GM12878 (cell line): Measurements from ENCODE around the gene CCDC80. TPM values are rescaled to one million over a fixed set of nuclear protein-coding genes. Genes with fewer than 3 reads are reported as not detected.

ENCODE experiments used
- ATAC-seq: fragments of 200-7000 bp; cut with Tn5 transposase; 3 replicates; pipeline ENCODE4 v1.9.1; 2020; ENCODE audit warnings: mild to moderate bottlenecking, moderate library complexity
- BruUV-seq: library from RNA; stranded (reverse); fragments of 400-500 nt; replicated peaks from 2 replicates; lab custom pipeline; 2021; lab: Mats Ljungman, UMichigan
- CTCF ChIA-PET: fragments of 300-600 bp; sonication (Branson Sonifier 250); formaldehyde crosslinking; extraction: SDS; loops from one replicate; lab custom pipeline; 2021; ENCODE audit warnings: inconsistent platforms; lab: Yijun Ruan, JAX
- POLR2A ChIA-PET: fragments of 350-600 bp; formaldehyde crosslinking; extraction: SDS; loops from one replicate; lab custom pipeline; 2021; ENCODE audit warnings: inconsistent platforms; lab: Charles Lee
- RAD21 ChIA-PET: fragments of 300-600 bp; sonication (Branson Sonifier 250); formaldehyde crosslinking; loops from one replicate; lab custom pipeline; 2023; ENCODE audit warnings: antibody characterized with exemption; ENCODE audit not compliant: unreplicated experiment; lab: Charles Lee
- SMC1A ChIA-PET: fragments of 300-600 bp; sonication (Branson Sonifier 250); formaldehyde crosslinking; loops from one replicate; lab custom pipeline; 2023; ENCODE audit not compliant: unreplicated experiment, uncharacterized antibody; lab: Charles Lee
- DNase-seq: peaks from one replicate; pipeline ENCODE4 v3.0.0-alpha.2; 2011; ENCODE audit warnings: low read depth, low spot score
- FAIRE-seq: peaks from 3 replicates; lab custom pipeline; 2011; peaks lifted over from hg19 to GRCh38; lab: Jason Lieb, UNC
- H2AFZ ChIP-seq: 2 replicates; pipeline ENCODE4 v1.6.0; 2011; ENCODE audit warnings: low read depth, low read length, control low read depth; ENCODE audit not compliant: control insufficient read depth
- H3K27ac ChIP-seq: 2 replicates; pipeline ENCODE4 v1.5.1; 2011; ENCODE audit warnings: control low read depth; ENCODE audit not compliant: control insufficient read depth, insufficient read depth
- H3K27me3 ChIP-seq, 2 experiments: replicated peaks in 1 of 2; 2 replicates each; pipeline versions ENCODE4 v1.6.0 to v1.6.1; 2011; ENCODE audit warnings: low read length in 1 of 2; ENCODE audit not compliant: control insufficient read depth in 2 of 2, insufficient read depth in 2 of 2
- H3K36me3 ChIP-seq, 2 experiments: 2 replicates each; pipeline ENCODE4 v1.5.1; 2011; ENCODE audit warnings: low read length in 1 of 2; ENCODE audit not compliant: control insufficient read depth in 2 of 2, insufficient read depth in 2 of 2
- H3K4me1 ChIP-seq: 2 replicates; pipeline ENCODE4 v1.6.1; 2011; ENCODE audit warnings: mild to moderate bottlenecking, low read length, moderate library complexity, mixed read lengths; ENCODE audit not compliant: control insufficient read depth, insufficient read depth
- H3K4me2 ChIP-seq: 2 replicates; pipeline ENCODE4 v1.6.0; 2011; ENCODE audit warnings: control low read depth; ENCODE audit not compliant: control insufficient read depth, insufficient read depth
- H3K4me3 ChIP-seq: fragments of 200-600 bp; sonication (generic); 2 replicates; pipeline ENCODE4 v1.5.1; 2016
- H3K79me2 ChIP-seq: 2 replicates; pipeline ENCODE4 v1.6.0; 2011; ENCODE audit warnings: low read length; ENCODE audit not compliant: control insufficient read depth, insufficient read depth
- H3K9ac ChIP-seq: 2 replicates; pipeline ENCODE4 v1.8.0; 2011; ENCODE audit warnings: low read length, control low read depth, mixed read lengths; ENCODE audit not compliant: control insufficient read depth, insufficient read depth
- H3K9me3 ChIP-seq: replicated peaks from 3 replicates; pipeline ENCODE4 v1.5.1; 2011; ENCODE audit warnings: mild to moderate bottlenecking, low read length; ENCODE audit not compliant: control insufficient read depth, insufficient read depth
- H4K20me1 ChIP-seq: 2 replicates; pipeline ENCODE4 v1.6.0; 2011; ENCODE audit not compliant: control insufficient read depth, insufficient read depth
- CBFB ChIP-seq: IDR thresholded peaks from 2 replicates; pipeline ENCODE4 v1.6.1; 2016; ENCODE audit warnings: antibody characterized with exemption, low read depth
- HDGF ChIP-seq: fragments of 450-650 bp; IDR thresholded peaks from 2 replicates; pipeline ENCODE4 v1.6.1; 2016; ENCODE audit warnings: antibody characterized with exemption
- POLR2AphosphoS5 ChIP-seq: IDR thresholded peaks from 2 replicates; pipeline ENCODE4 v1.6.1; 2011; ENCODE audit warnings: mild to moderate bottlenecking, low read length, inconsistent platforms
- RB1 ChIP-seq: fragments of 450-650 bp; formaldehyde crosslinking; IDR thresholded peaks from 2 replicates; pipeline ENCODE4 v1.6.1; 2017; ENCODE audit warnings: mild to moderate bottlenecking, borderline replicate concordance
- RUNX3 ChIP-seq: IDR thresholded peaks from 2 replicates; pipeline ENCODE4 v1.6.1; 2012; ENCODE audit warnings: low read length, inconsistent platforms
- SIN3A ChIP-seq: IDR thresholded peaks from 2 replicates; pipeline ENCODE4 v1.6.1; 2012; ENCODE audit warnings: low read depth, low read length, improper control_type of control experiment
- SIX5 ChIP-seq: IDR thresholded peaks from 2 replicates; pipeline ENCODE4 v1.6.1; 2011; ENCODE audit warnings: mild to moderate bottlenecking, low read depth, low read length, moderate library complexity; ENCODE audit not compliant: severe bottlenecking
- SMARCA5 ChIP-seq: fragments of 450-650 bp; IDR thresholded peaks from 2 replicates; pipeline ENCODE4 v1.6.1; 2017; ENCODE audit warnings: mild to moderate bottlenecking
- SP1 ChIP-seq: IDR thresholded peaks from one replicate; pipeline ENCODE4 v1.6.1; 2011; ENCODE audit warnings: low read depth, low read length
- TBL1XR1 ChIP-seq: IDR thresholded peaks from 2 replicates; pipeline ENCODE4 v1.6.1; 2012; ENCODE audit warnings: low read depth, low read length, improper control_type of control experiment
- WRNIP1 ChIP-seq: IDR thresholded peaks from 2 replicates; pipeline ENCODE4 v1.6.1; 2011; ENCODE audit warnings: low read depth, low read length, improper control_type of control experiment, borderline replicate concordance
- YBX1 ChIP-seq: fragments of 450-650 bp; IDR thresholded peaks from 2 replicates; pipeline ENCODE4 v1.6.1; 2016; ENCODE audit warnings: antibody characterized with exemption
- ZNF24 ChIP-seq: fragments of 450-650 bp; IDR thresholded peaks from 2 replicates; pipeline ENCODE4 v1.6.1; 2017; ENCODE audit warnings: antibody characterized with exemption, mild to moderate bottlenecking
- WGBS: methylation state at CpG from one replicate; pipeline ENCODE4 v1.1.6; 2016; ENCODE audit warnings: low lambda C conversion rate; ENCODE audit not compliant: insufficient replicate concordance, insufficient coverage; ENCODE audit errors: missing lambda C conversion rate; 5-methylcytosine and 5-hydroxymethylcytosine counted together
- in situ Hi-C: fragments of 300-500 bp; cut with MboI; formaldehyde crosslinking; loops from 9 replicates; pipeline ENCODE4 v1.14.3; 2018; ENCODE audit warnings: mixed read lengths
- intact Hi-C: fragments of 100-400 bp; cut with micrococcal nuclease; formaldehyde crosslinking; loops from one replicate; pipeline ENCODE4 v1.14.2; 2022; ENCODE audit not compliant: unreplicated experiment
- polyA plus RNA-seq, 11 experiments: library from polyadenylated mRNA; depleted of rRNA in 4 of 11; unstranded in 6 of 11; stranded (reverse) in 5 of 11; fragments of >200 nt; fragmentation: Nextera tagmentation in 4 of 11; fragmentation: Illumina TruSeq in 1 of 11; extraction: Ambion mirVana in 4 of 11; extraction: Trizol in 1 of 11; gene quantifications; 1 replicate in 1 of 11; 2 replicates in 10 of 11; pipeline versions ENCODE4 v1.2.1 to v1.2.3, GENCODE V29; 2011 to 2016; ENCODE audit warnings: inconsistent platforms in 2 of 11, missing spikeins in 2 of 11, low read depth in 1 of 11
- total RNA-seq, 4 experiments: library from RNA; depleted of rRNA in 3 of 4; stranded (reverse); fragments of >200 nt in 3 of 4; fragmentation: Illumina TruSeq in 1 of 4; extraction: Trizol in 1 of 4; gene quantifications; 2 replicates each; pipeline versions ENCODE4 v1.2.1 to v1.2.3, GENCODE V29; 2013 to 2021
- TF ChIP-seq, protein P1 (sequence below): fragments of 450-650 bp; IDR thresholded peaks from 2 replicates; pipeline ENCODE4 v1.6.1; 2017; ENCODE audit warnings: low read depth, mild to moderate bottlenecking, moderate library complexity
- TF ChIP-seq, protein P2 (sequence below): fragments of 450-650 bp; formaldehyde crosslinking; IDR thresholded peaks from 2 replicates; pipeline ENCODE4 v1.4.0; 2022; ENCODE audit warnings: mild to moderate bottlenecking, moderate library complexity

The CCDC80 gene
- total and polyA plus RNA-seq, 10 of the 15 experiments (the other 5 are each of a cell fraction or from before 2014, with no cell fraction given) = 0.01 to 0.59 (median 0.21) TPM; not detected in 5

DNA sequence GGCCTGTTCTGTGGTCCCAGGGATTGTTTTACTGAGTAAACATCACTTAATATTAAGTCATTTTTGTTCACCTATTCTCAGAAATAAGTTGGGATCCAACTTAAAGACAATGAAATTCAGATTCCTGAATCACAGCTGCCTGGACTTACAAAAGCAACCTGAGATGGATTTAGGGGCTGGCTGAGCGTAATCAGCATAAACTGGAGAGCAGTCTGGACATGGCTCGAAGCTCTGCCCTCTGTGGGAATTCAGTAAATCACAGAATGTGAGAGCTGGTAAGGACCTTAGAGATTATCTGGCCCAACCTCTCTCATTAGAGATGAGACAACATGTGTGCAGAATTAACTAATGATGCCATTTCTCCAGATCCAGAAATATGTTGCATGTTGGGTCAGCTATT, 23.7 kb downstream of the CCDC80 start:
- H3K27me3 ChIP-seq = peaks cover 0 to 11% of the 10 kb centered on the region in 2 experiments; a peak in 3 of 4 replicates
- H3K36me3 ChIP-seq = no peaks in the 10 kb centered on the region
- intact Hi-C loops = no loop called here
- no peak for FAIRE-seq
- no peak for ATAC-seq
- H3K4me2 ChIP-seq = no peak overlapping the region
- H3K4me1 ChIP-seq = no peaks in the 10 kb centered on the region; the same call in 1 of the 2 replicates
- no peak overlapping the region for H2AFZ ChIP-seq
- SMC1A ChIA-PET = interaction anchor here (1.4 kb wide), 1 partner anchor 11 kb away, joined by 3 read pairs; no protein-coding TSS in a partner anchor
- CTCF ChIA-PET = interaction anchor here (1.3 to 1.6 kb wide), 2 partner anchors 11 to 35 kb away, joined by 4 to 6 read pairs; no protein-coding TSS in a partner anchor
- POLR2A ChIA-PET = no interaction called here
- no peaks in the 10 kb centered on the region for H4K20me1 ChIP-seq
- WGBS = 66% methylated on average over 2 of the region's 2 CpGs
- RAD21 ChIA-PET = no interaction called here
- TF ChIP-seq TBL1XR1 (no peak), WRNIP1 (no peak), RUNX3 (no peak), HDGF (no peak), SMARCA5 (no peak), ZNF24 (no peak), SIN3A (no peak), SP1 (no peak), POLR2AphosphoS5 (no peak), RB1 (no peak), YBX1 (no peak), CBFB (no peak), SIX5 (no peak)
- TF ChIP-seq, protein P1, sequence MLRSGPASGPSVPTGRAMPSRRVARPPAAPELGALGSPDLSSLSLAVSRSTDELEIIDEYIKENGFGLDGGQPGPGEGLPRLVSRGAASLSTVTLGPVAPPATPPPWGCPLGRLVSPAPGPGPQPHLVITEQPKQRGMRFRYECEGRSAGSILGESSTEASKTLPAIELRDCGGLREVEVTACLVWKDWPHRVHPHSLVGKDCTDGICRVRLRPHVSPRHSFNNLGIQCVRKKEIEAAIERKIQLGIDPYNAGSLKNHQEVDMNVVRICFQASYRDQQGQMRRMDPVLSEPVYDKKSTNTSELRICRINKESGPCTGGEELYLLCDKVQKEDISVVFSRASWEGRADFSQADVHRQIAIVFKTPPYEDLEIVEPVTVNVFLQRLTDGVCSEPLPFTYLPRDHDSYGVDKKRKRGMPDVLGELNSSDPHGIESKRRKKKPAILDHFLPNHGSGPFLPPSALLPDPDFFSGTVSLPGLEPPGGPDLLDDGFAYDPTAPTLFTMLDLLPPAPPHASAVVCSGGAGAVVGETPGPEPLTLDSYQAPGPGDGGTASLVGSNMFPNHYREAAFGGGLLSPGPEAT = no peak
- TF ChIP-seq, protein P2, sequence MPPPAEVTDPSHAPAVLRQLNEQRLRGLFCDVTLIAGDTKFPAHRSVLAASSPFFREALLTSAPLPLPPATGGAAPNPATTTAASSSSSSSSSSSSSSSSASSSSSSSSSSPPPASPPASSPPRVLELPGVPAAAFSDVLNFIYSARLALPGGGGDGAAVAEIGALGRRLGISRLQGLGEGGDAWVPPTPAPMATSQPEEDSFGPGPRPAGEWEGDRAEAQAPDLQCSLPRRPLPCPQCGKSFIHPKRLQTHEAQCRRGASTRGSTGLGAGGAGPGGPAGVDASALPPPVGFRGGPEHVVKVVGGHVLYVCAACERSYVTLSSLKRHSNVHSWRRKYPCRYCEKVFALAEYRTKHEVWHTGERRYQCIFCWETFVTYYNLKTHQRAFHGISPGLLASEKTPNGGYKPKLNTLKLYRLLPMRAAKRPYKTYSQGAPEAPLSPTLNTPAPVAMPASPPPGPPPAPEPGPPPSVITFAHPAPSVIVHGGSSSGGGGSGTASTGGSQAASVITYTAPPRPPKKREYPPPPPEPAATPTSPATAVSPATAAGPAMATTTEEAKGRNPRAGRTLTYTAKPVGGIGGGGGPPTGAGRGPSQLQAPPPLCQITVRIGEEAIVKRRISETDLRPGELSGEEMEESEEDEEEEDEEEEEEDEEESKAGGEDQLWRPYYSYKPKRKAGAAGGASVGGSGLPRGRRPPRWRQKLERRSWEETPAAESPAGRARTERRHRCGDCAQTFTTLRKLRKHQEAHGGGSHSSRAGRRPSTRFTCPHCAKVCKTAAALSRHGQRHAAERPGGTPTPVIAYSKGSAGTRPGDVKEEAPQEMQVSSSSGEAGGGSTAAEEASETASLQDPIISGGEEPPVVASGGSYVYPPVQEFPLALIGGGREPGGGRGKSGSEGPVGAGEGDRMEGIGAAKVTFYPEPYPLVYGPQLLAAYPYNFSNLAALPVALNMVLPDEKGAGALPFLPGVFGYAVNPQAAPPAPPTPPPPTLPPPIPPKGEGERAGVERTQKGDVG (CRISPR knock-in tag) = no peak
- TF ChIP-seq, all 136 proteins: peak for 0
- no peak for DNase-seq
- BruUV-seq = no TSS peak
- in situ Hi-C loops = no loop called here
- Histone ChIP-seq H3K9me3 (no peaks in the 10 kb centered on the region), H3K9ac (no peak overlapping the region), H3K4me3 (no peak overlapping the region), H3K27ac (no peak overlapping the region), H3K79me2 (no peaks in the 10 kb centered on the region)
